SU-DHL-6 (cell line): ENCODE results near the gene PSMC2.

Source experiments
- H2AFZ ChIP-seq: fragments of 200-600 bp; sonication (generic); 2 replicates; pipeline ENCODE4 v1.6.1; 2014; ENCODE audit warnings: low read depth, mild to moderate bottlenecking, moderate library complexity, mixed read lengths, antibody characterized with exemption, low read length; ENCODE audit not compliant: severe bottlenecking
- H3F3A ChIP-seq: fragments of 200-600 bp; shearing (Covaris generic); 2 replicates; pipeline ENCODE4 v1.6.0; 2016; ENCODE audit warnings: antibody characterized with exemption, mild to moderate bottlenecking; ENCODE audit not compliant: insufficient read depth
- H3K27ac ChIP-seq: fragments of 200-600 bp; sonication (generic); 2 replicates; pipeline ENCODE4 v1.5.1; 2016; ENCODE audit warnings: low read depth, mild to moderate bottlenecking, low read length, moderate library complexity, mixed read lengths
- H3K27me3 ChIP-seq: fragments of 200-600 bp; sonication (generic), shearing (Covaris generic); 2 replicates; pipeline ENCODE4 v1.6.0; 2014; ENCODE audit warnings: mild to moderate bottlenecking, low read length
- H3K36me3 ChIP-seq: fragments of 200-600 bp; sonication (generic); 2 replicates; pipeline ENCODE4 v1.6.1; 2014; ENCODE audit warnings: mild to moderate bottlenecking, low read length, mixed read lengths
- H3K4me2 ChIP-seq: fragments of 300-600, 200-600 bp; shearing (Covaris generic), sonication (generic); 2 replicates; pipeline ENCODE4 v1.6.0; 2014; ENCODE audit warnings: low read length, low read depth, mild to moderate bottlenecking; ENCODE audit not compliant: poor library complexity, severe bottlenecking
- H3K4me3 ChIP-seq: fragments of 200-600 bp; sonication (generic); 2 replicates; pipeline ENCODE4 v1.5.1; 2014; ENCODE audit warnings: antibody characterized with exemption, low read length, mild to moderate bottlenecking, mixed read lengths; ENCODE audit not compliant: insufficient read depth, poor library complexity, severe bottlenecking
- H3K79me2 ChIP-seq: fragments of 200-600 bp; sonication (generic); 2 replicates; pipeline ENCODE4 v1.6.1; 2014; ENCODE audit warnings: mild to moderate bottlenecking, low read length, moderate library complexity; ENCODE audit not compliant: insufficient read depth
- H3K9ac ChIP-seq: fragments of 200-600 bp; sonication (generic); 2 replicates; pipeline ENCODE4 v1.7.0; 2014; ENCODE audit warnings: mild to moderate bottlenecking, low read length
- H3K9me2 ChIP-seq: fragments of 200-600 bp; sonication (generic); replicated peaks from 2 replicates; pipeline ENCODE4 v1.6.1; 2014; ENCODE audit warnings: low read length; ENCODE audit not compliant: insufficient read depth
- H3K9me3 ChIP-seq: fragments of 200-600 bp; sonication (generic); 2 replicates; pipeline ENCODE4 v1.6.1; 2014; ENCODE audit warnings: low read length, mixed read lengths; ENCODE audit not compliant: insufficient read depth
- H4K20me1 ChIP-seq: fragments of 200-600 bp; sonication (generic); 2 replicates; pipeline ENCODE4 v1.6.1; 2014; ENCODE audit warnings: low read depth, mild to moderate bottlenecking, antibody characterized with exemption, low read length, moderate library complexity, mixed read lengths
- CTCF ChIP-seq: fragments of 200-600 bp; sonication (generic); IDR thresholded peaks from one replicate; pipeline ENCODE4 v1.5.1; 2017; ENCODE audit warnings: antibody characterized with exemption, mild to moderate bottlenecking, low read length, moderate library complexity; ENCODE audit not compliant: insufficient read depth, poor library complexity, severe bottlenecking
- EZH2phosphoT487 ChIP-seq: fragments of 200-600 bp; sonication (generic), shearing (Covaris generic); conservative IDR thresholded peaks from 2 replicates; pipeline ENCODE4 v1.6.1; 2018; ENCODE audit warnings: mild to moderate bottlenecking, antibody characterized with exemption, low read length, moderate library complexity, mixed read lengths

Gene PSMC2

GRCh38 chr7:103391150-103391549 is 43.7 kb downstream of the PSMC2 start:
- Histone ChIP-seq H3K27me3 (no peaks in the 10 kb centered on the region), H3K9ac (no peak overlapping the region), H3K4me2 (no peak overlapping the region), H3K4me3 (no peak overlapping the region), H3K79me2 (no peaks in the 10 kb centered on the region), H2AFZ (no peak overlapping the region), H3K27ac (no peak overlapping the region), H3K36me3 (no peaks in the 10 kb centered on the region), H3K9me3 (no peaks in the 10 kb centered on the region), H3K9me2 (no peaks in the 10 kb centered on the region), H4K20me1 (no peaks in the 10 kb centered on the region), H3F3A (no peaks in the 10 kb centered on the region)
- TF ChIP-seq EZH2phosphoT487 (no peak), CTCF (no peak)

GRCh38 chr7:103391976-103392375 is 44.5 kb downstream of the PSMC2 start:
- no peaks in the 10 kb centered on the region for H3K9me2 ChIP-seq
- H4K20me1 ChIP-seq, result no peaks in the 10 kb centered on the region
- H3K4me2 ChIP-seq, result no peak overlapping the region
- no peak overlapping the region for H2AFZ ChIP-seq
- H3K9ac ChIP-seq, result no peak overlapping the region
- no peaks in the 10 kb centered on the region for H3F3A ChIP-seq
- H3K27me3 ChIP-seq, result no peaks in the 10 kb centered on the region
- H3K79me2 ChIP-seq, result no peaks in the 10 kb centered on the region
- no peak overlapping the region for H3K27ac ChIP-seq
- H3K36me3 ChIP-seq, result no peaks in the 10 kb centered on the region
- H3K9me3 ChIP-seq, result no peaks in the 10 kb centered on the region
- TF ChIP-seq CTCF (no peak), EZH2phosphoT487 (no peak)
- H3K4me3 ChIP-seq, result no peak overlapping the region

- Histone ChIP-seq H3K27ac (no peak overlapping the region), H3F3A (no peaks in the 10 kb centered on the region), H3K79me2 (no peaks in the 10 kb centered on the region), H2AFZ (no peak overlapping the region), H3K9me2 (no peaks in the 10 kb centered on the region), H3K4me3 (no peak overlapping the region), H3K4me2 (no peak overlapping the region), H3K36me3 (no peaks in the 10 kb centered on the region), H3K9ac (no peak overlapping the region), H4K20me1 (no peaks in the 10 kb centered on the region), H3K27me3 (no peaks in the 10 kb centered on the region), H3K9me3 (no peaks in the 10 kb centered on the region)
- TF ChIP-seq CTCF, result no peak
Observed at GRCh38 chr7:103394566-103394965, 47.1 kb downstream of the PSMC2 start.

GRCh38 chr7:103395071-103395470 is 47.6 kb downstream of the PSMC2 start:
- H3K79me2 ChIP-seq, result no peaks in the 10 kb centered on the region
- no peaks in the 10 kb centered on the region for H3K36me3 ChIP-seq
- H3K9ac ChIP-seq, result no peak overlapping the region
- H3K27ac ChIP-seq, result no peak overlapping the region
- no peaks in the 10 kb centered on the region for H3K27me3 ChIP-seq
- H3F3A ChIP-seq, result no peaks in the 10 kb centered on the region
- no peak overlapping the region for H3K4me3 ChIP-seq
- no peaks in the 10 kb centered on the region for H3K9me3 ChIP-seq
- no peak overlapping the region for H2AFZ ChIP-seq
- H3K4me2 ChIP-seq, result no peak overlapping the region
- H4K20me1 ChIP-seq, result no peaks in the 10 kb centered on the region
- TF ChIP-seq CTCF, result no peak
- no peak for TF ChIP-seq EZH2phosphoT487
- H3K9me2 ChIP-seq, result no peaks in the 10 kb centered on the region
